ENCODE measurements around the gene GCH1. TPM values are rescaled to one million over a fixed set of nuclear protein-coding genes. Genes with fewer than 3 reads are reported as not detected.

GCH1 gene
- total and polyA plus RNA-seq, 2 donors (not counting 1 experiment from before 2014, with no cell fraction given): 1.3 to 1.5 TPM

DNA sequence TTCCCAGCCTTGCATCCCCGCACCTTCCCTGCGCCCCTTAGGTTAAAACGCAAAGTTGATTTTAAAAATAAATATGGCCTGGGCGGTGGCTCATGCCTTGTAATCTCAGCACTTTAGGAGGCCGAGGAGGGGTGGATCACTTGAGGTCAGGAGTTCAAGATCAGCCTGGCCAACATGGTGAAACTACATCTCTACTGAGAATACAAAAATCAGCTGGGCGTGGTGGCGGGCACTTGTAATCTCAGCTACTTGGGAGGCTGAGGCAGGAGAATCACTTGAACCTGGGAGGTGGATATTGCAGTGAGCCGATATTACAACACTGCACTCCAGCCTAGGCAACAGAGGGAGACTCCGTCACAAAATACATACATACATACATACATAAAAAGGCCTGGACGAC lies 96.0 kb downstream of the GCH1 start:
- no peak for DNase-seq (ENCODE audit: low read depth in 2 of 2)
- Histone ChIP-seq H2AFZ (ENCODE audit: low read length) (no peak overlapping the region), H3K9ac (ENCODE audit: insufficient read depth, low read length) (no peak overlapping the region), H3K4me1 (ENCODE audit: control insufficient read depth, extremely low read depth, insufficient read depth, low read length) (no peaks in the 10 kb centered on the region), H3K36me3 (ENCODE audit: control insufficient read depth, insufficient read depth, low read length) (no peaks in the 10 kb centered on the region), H3K27me3 (ENCODE audit: control insufficient read depth, insufficient read depth, low read length) (peaks cover 7% of the 10 kb centered on the region), H3K4me2 (ENCODE audit: extremely low read depth, insufficient read depth, low read length) (no peak overlapping the region), H4K20me1 (ENCODE audit: control insufficient read depth, extremely low read depth, insufficient read depth, low read length) (no peaks in the 10 kb centered on the region), H3K27ac (ENCODE audit: insufficient read depth, low read length) (no peak overlapping the region), H3K9me3 (ENCODE audit: control insufficient read depth, insufficient read depth, low read depth, low read length) (no peaks in the 10 kb centered on the region), H3K4me3 (replicated peaks in 1 of 4; ENCODE audit: control extremely low read depth in 1 of 4, insufficient read depth in 1 of 4, low read depth in 3 of 4, low read length in 4 of 4) (no peak overlapping the region), H3K79me2 (ENCODE audit: control insufficient read depth, insufficient read depth, low read length) (no peaks in the 10 kb centered on the region)
- no peak for TF ChIP-seq CTCF (conservative IDR thresholded peaks at IDR 0.05 in 1 of 2, IDR thresholded peaks at IDR 0.05 in 1 of 2; ENCODE audit: low read depth in 1 of 2, low read length in 2 of 2)
- no peak for TF ChIP-seq EZH2 (IDR thresholded peaks at IDR 0.05; ENCODE audit: low read length, missing control alignments)

DNA sequence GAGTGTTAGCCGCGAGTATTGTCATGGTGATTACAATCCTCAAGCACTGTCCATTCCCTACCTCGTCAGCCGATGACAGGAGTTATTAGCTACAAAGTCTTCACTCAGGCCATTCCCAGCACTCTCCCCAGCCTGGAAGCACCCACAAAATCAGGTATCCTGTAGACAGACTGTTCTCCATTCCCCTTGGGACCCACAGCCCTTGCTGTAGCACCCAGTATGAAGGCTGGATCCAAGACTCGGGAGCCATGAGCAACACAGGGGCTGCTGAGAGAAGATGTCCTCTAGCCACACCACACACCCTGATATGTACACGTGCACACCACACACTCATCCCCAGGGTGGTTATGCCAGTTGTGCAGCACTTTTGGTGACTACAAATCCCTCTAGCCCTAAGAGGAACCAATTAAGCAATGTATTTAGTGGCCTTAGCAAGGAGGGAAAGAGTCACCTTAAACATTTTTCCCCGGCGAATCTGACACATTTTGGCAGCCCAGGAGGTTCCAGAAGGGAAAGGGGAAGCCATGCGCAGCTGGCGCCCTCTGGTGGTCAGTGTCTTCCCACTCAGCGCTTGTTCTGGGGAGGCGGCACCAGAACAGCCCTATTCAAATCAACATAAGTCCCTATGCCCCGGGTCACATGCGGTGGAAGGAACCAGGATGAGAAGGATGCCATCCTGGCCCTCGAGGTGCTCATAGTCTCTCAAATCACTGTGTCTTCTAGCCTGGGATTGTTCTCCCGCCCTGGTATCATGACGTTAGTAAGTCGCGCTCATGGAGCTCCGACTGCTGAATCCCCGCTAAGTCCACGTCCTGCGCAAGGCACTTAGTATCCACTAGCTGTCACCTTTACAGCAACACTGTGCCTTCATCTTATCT lies 96.9 kb downstream of the GCH1 start:
- Histone ChIP-seq H3K9ac (ENCODE audit: insufficient read depth, low read length) (no peak overlapping the region), H3K4me1 (ENCODE audit: control insufficient read depth, extremely low read depth, insufficient read depth, low read length) (no peaks in the 10 kb centered on the region), H3K79me2 (ENCODE audit: control insufficient read depth, insufficient read depth, low read length) (no peaks in the 10 kb centered on the region), H3K4me3 (replicated peaks in 1 of 4; ENCODE audit: control extremely low read depth in 1 of 4, insufficient read depth in 1 of 4, low read depth in 3 of 4, low read length in 4 of 4) (no peak overlapping the region), H3K4me2 (ENCODE audit: extremely low read depth, insufficient read depth, low read length) (peak overlapping the region; percentile 73), H2AFZ (ENCODE audit: low read length) (peak overlapping the region; percentile 57), H3K9me3 (ENCODE audit: control insufficient read depth, insufficient read depth, low read depth, low read length) (no peaks in the 10 kb centered on the region), H4K20me1 (ENCODE audit: control insufficient read depth, extremely low read depth, insufficient read depth, low read length) (no peaks in the 10 kb centered on the region), H3K27me3 (ENCODE audit: control insufficient read depth, insufficient read depth, low read length) (peaks cover 3% of the 10 kb centered on the region), H3K27ac (ENCODE audit: insufficient read depth, low read length) (no peak overlapping the region), H3K36me3 (ENCODE audit: control insufficient read depth, insufficient read depth, low read length) (no peaks in the 10 kb centered on the region)
- peak; percentile 93 to 98 for TF ChIP-seq CTCF (conservative IDR thresholded peaks at IDR 0.05 in 1 of 2, IDR thresholded peaks at IDR 0.05 in 1 of 2; ENCODE audit: low read depth in 1 of 2, low read length in 2 of 2)
- TF ChIP-seq EZH2 (IDR thresholded peaks at IDR 0.05; ENCODE audit: low read length, missing control alignments): no peak
- peak; percentile 65 to 79 for DNase-seq (ENCODE audit: low read depth in 2 of 2)

DNA sequence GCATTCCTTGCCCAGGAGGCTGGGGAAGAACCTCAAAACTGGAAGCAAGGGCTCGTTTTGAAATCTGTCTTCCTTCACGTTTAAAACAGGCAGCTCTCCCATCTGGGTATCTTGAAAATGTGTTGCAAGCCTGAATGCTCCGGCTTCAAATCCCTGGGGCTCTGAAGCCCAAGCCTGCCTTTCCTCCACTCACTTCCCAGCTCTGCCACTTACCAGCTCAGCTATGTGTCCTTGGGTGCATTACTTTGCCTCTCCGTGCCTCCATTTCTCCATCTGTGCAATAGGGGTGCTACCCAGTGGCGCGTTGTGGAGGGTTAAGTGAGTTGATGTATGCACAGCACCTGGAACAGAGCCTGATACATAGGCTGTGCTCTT lies 97.6 kb downstream of the GCH1 start:
- Histone ChIP-seq H3K36me3 (ENCODE audit: control insufficient read depth, insufficient read depth, low read length) (no peaks in the 10 kb centered on the region), H4K20me1 (ENCODE audit: control insufficient read depth, extremely low read depth, insufficient read depth, low read length) (no peaks in the 10 kb centered on the region), H3K4me3 (replicated peaks in 1 of 4; ENCODE audit: control extremely low read depth in 1 of 4, insufficient read depth in 1 of 4, low read depth in 3 of 4, low read length in 4 of 4) (no peak overlapping the region), H3K9ac (ENCODE audit: insufficient read depth, low read length) (no peak overlapping the region), H3K4me1 (ENCODE audit: control insufficient read depth, extremely low read depth, insufficient read depth, low read length) (no peaks in the 10 kb centered on the region), H3K79me2 (ENCODE audit: control insufficient read depth, insufficient read depth, low read length) (no peaks in the 10 kb centered on the region), H3K27ac (ENCODE audit: insufficient read depth, low read length) (no peak overlapping the region), H3K4me2 (ENCODE audit: extremely low read depth, insufficient read depth, low read length) (no peak overlapping the region), H3K27me3 (ENCODE audit: control insufficient read depth, insufficient read depth, low read length) (peaks cover 3% of the 10 kb centered on the region), H2AFZ (ENCODE audit: low read length) (no peak overlapping the region), H3K9me3 (ENCODE audit: control insufficient read depth, insufficient read depth, low read depth, low read length) (no peaks in the 10 kb centered on the region)
- no peak for TF ChIP-seq CTCF (conservative IDR thresholded peaks at IDR 0.05 in 1 of 2, IDR thresholded peaks at IDR 0.05 in 1 of 2; ENCODE audit: low read depth in 1 of 2, low read length in 2 of 2)
- no peak for DNase-seq (ENCODE audit: low read depth in 2 of 2)

Measured in fibroblast of lung (primary cell).